HG02938 (cell line): ENCODE results near the gene OR6C2.
"Not testable (repeated sequence)": the region's sequence is repeated elsewhere in the genome, so short reads cannot be mapped to it uniquely, and the experiment has no call there.

Experiments
- ATAC-seq: cut with Tn5 transposase; IDR thresholded peaks from one replicate; pipeline ENCODE4 v1.9.1; 2021; ENCODE audit warnings: mild to moderate bottlenecking, moderate library complexity; ENCODE audit not compliant: unreplicated experiment

Gene OR6C2

DNA sequence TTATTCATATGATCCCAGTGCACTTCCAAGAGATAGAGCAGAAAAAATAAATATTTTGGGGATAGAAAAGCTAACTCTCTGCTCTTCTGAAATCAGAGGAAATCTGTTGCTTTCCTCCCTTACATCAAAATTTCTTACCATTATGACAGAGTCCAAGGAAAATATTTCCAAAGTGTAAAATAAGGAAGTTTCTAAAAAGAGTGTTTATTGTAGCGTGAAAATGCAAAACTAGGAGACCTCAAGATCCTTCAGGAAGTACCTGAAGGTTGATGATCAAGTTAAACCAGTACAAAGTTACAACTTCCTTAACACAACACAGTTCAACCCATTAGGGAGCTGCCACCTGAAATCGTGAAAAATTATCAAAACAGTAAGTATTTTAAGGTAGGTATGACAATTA is at the start of gene OR6C2:
Gene OR6C2, plus strand, starts transcription at position 301 of the 400 bp plus-strand sequence. CDS start 8,138 bp downstream, outside the sequence.
- no peak for ATAC-seq

DNA sequence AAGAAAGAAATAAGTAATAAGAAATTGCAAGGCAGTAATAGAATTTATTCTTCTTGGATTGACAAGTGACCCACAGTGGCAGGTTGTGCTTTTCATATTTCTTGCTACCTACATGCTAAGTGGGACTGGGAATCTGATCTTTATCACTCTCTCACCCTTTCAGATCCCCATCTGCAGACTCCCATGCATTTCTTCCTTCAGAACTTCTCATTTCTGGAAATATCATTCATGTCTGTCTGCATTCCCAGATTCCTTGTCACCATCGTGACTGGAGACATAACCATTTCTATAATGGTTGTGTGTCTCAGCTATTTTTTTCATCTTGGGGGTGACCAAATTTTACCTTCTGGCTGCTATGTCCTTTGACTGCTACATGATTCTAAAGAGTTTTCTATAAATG is 47.5 kb upstream of the OR6C2 start:
- no peak for ATAC-seq

DNA sequence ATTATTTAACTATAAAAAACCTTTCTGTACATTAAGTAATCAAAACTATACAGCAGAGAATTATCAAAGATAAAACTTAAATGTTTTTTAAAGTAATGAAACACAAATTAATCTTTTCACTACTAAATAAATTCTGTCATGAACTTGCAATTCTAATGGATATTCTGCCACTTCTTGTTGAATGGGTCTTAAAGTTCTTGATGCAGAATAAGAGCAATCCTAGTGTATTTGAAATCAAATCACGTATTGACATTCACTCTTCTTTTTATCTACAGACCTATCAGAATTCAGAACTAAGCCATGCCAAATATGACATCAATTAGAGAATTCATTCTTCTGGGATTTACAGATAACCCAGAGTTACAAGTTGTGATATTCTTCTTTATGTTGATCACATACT is 43.6 kb upstream of the OR6C2 start, which contains the start of gene OR6C65:
Gene OR6C65, plus strand, starts transcription at position 301 of the 400 bp plus-strand sequence. Its CDS starts 0 bp downstream, at position 301.
- no peak for ATAC-seq

DNA sequence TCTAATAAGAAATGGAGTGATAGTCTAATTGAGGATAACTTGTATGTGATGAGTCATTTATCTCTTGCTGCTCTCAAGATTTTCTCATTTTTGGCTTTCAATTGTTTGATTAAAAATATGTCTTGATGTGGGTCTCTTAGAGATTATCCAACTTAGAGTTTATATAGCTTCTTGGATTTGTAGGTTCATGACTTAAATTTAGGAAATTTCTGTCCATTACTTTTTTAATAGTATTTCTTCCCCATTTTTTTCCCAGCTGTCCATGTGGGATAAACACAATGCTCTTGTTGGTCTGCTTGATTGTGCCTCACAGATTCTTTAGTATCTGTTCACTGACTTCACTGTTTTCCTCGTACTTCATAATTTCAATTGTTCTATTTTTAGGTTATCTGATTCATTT is 36.0 kb upstream of the OR6C2 start:
- no peak for ATAC-seq

DNA sequence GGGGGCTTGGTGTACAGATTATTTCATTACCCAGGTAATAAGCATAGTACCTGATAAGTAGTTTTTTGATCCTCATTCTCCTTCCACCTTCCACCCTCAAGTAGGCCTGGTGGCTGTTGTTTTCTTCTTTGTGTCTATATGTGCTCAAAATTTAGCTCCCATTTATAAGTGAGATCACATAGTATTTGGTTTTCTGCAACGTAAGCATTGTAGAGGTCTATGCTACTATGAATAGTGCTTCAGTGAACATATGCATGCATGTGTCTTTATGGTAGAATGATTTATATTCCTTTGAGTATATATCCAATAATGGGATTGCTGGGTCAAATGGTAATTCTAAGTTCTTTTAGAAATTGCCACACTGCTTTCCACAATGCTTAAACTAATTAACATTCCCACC is 34.7 kb upstream of the OR6C2 start:
- ATAC-seq, result not testable (repeated sequence)

DNA sequence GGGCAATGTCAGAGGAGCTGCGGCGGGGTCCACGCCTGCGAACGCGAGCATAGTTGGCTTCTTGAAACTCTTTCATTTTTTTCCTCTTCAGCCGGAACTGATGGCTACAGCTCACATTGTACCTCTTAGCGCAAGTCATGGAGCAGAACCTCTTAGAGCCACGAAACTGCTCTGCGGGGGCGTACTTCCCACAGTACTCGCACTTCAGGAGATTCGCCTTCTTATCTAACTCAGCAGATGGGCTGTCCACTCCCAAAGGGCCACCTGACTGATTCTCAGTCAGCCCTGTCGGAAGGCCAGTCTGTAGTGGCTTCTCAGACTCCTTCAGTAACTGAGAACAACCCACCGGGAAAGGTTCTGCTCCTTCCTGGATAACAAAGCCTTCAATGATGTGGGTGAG is 31.7 kb upstream of the OR6C2 start:
- not testable (repeated sequence) for ATAC-seq

DNA sequence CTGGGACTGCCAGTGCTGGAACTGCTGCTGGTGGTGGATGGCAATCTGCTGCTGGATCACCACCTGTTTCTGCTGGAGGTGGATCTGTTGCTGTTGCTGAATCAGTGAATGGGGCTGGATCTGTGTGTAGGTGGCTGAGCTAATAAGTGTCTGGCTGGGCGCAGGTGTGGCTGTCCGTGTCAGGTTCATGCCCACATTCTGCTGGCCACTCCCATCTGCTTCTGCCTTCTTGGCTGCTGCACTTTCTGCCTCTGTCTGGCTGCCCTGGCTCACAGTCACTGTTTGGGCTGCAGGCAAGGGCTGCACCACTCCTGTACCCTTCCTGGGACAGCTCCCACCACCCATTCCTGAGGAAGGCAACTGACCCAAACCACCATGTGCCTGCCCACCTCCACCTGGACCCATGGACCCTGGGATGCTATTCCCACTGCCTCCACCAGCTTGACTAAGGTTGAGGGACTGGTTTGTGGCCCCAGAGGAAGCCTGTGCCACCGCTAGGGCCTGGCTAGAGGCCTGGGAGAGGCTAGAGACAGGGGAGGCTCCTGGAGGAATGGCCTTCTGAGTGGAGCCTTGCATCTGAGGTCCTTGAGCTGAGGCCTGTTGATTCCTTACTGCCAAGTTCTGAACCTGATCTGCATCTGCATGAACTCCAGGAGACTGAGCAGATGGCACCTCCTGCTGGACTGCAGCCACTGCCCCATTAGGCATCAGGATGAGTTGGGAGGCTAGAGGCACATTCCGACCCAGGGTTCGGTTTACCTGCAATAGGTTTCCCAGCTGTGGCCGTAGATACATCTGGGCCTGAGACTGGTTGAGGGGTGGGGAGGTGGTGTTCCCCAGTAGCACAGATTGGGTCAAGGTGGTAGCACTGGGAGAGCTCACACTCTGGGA is 30.1 kb upstream of the OR6C2 start:
- not testable (repeated sequence) for ATAC-seq

DNA sequence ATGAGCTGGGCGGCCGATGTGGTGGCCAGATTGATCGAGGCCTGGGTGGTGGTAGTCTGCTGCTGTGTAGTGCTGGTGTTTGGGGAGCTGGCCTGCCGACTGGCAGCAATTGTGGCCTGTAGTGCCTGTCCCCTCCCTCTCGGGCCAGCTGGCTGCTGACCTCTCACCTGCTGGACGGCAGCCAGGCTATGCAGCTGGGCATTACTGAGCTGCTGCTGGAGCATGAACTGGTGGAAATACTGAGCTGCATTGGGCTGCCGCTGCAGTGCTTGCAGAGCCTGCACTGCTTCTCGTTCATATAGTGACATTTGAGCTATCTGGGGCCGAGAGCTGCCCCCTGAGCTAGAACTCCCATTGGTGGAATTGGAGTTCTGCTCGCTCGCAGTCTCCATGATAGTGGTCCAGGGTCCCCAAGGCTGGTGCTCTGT is 29.5 kb upstream of the OR6C2 start:
- ATAC-seq, result not testable (repeated sequence)

DNA sequence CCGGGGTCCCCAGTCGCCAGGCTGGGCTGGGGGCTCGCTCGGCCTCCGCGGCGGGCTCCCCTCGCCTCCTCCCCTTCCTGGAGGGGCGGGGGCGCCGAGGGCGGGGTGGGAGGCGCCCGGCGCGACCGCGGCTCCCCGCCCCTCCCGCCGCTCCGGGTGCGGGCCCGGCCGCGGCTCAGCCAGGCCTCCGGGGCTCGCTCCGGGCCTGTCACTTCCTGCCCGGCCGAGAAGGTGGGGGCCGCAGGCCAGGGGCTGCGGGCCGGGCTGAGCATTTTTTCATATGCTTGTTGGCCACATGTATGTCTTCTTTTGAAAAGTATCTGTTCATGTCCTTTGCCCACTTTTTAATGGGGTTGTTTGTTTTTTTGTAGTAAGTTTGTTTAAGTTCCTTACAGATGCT is 29.0 kb upstream of the OR6C2 start:
- ATAC-seq, result not testable (repeated sequence)

DNA sequence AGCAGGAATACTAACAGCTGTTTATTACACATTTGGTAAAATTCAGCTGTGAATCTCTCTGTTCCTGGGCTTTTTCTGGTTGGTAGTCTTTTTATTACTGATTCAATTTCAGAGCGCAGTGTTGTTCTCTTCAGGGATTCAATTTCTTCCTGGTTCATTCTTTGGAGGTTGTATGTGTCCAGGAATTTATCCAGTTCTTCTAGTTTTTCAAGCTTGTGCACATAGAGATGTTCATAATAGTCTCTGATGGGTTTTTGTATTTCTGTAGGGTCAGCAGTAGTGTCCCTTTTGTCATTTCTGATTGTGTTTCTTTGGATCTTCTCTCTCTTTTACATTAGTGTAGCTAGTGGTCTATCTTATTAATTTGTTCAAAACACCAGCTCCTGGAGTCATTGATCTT is 26.9 kb upstream of the OR6C2 start:
- no peak for ATAC-seq

DNA sequence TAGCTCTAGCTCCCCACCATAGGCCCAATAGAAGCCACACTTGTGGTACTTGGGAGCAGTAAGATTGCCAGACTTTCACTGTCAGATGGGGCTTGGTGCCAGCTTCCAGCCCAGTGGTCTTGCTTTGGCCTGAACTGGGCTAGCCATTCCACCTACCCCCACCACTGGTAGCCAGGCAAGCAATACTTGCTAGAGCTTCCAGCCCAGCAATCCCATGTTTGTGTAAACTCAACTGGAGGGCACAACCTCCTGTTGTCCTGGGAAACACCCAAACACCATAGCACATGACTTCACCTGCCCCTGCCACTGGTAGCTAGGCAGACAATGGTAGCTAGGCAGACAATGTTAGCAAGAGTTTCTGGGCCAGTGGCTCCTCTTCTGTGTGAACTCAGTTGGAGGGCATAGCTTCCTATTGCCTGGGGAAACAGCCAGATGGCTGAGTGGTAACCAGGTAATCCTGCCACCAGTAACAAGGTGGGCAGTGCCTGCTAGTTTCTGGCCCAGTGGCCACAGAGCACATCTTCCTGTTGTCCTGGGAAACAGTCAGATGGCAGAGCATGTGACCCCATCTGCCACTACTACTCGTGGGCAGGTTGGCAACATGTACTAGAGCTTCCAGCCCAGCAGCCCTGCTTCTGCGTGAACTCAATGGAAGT is 23.4 kb upstream of the OR6C2 start:
- no peak for ATAC-seq

DNA sequence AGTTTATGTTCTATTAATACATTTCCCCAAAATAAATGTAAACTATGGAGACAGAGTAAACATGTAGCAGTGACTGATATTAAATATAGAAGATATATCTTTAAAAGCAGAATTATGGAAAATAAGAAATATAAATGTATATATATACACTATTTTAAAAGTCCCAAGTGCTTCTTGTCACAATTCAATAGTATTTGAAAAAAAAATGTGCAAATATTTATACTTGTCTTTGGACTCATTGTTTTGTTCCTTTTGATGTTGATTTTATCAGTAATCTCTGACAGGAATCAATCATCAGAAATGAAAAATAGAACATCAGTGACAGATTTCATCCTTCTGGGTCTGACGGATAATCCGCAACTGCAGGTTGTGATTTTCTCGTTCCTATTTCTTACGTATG is 17.9 kb upstream of the OR6C2 start, which contains the start of gene OR6C76:
Gene OR6C76, plus strand, starts transcription at position 301 of the 400 bp plus-strand sequence. Its CDS starts 0 bp downstream, at position 301.
- no peak for ATAC-seq

DNA sequence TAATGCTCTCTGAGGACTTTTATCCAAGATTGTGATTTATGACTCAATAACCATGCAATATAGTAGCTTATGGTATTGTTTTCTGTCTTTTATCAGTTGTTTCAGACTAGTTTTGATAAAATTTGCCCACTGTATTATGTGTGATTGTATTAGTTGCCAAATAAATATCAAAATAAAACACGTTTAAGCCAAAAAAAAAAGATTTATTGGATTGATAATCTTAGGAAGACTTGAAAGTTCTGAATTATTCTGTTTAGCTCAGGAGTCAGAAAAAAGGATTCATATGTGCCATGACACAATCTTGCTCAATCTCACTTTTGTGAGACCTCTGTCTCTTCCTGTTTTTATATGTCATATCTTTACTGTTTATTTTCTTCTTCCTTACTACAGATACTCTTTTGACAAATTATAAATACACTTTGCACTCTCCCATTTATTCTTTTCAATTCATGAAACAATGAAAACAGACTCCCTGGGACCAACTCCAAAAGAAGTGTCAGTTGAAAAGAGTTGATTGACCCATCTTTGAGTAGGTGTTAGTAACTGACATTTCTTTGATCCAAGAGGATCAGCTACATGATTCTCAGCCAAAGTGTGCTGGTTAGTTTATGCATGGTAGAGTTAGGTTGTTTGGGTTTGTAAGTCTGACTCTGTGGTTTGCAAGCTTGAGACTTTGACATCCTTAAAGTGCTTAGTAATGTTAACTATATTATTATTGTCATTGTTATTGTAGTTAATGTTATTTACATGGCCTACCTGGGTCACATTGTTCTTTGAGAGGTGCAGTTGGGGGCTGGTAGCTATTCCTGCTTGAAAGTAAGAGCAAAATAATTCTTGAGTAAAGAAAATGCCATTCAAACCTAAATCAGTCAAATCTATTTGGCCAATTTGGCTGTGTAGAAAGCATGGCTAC is 15.3 kb upstream of the OR6C2 start:
- no peak for ATAC-seq

DNA sequence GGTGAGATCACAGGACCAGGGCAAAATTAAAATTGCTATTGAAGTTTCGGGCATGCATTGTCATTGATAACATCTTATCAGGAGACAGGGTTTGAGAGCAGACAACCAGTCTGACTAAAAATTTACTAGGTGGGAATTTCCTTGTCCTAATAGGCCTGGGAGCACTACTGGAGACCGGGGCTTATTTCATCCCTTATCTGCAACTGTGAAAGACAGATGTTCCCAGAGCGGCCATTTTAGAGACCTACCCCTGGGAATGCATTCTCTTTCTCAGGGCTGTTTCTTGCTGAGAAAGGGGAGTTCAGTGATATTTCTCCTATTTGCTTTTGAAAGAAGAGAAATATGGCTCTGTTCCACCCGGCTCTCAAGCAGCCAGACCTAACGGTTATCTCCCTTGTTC is 2.6 kb upstream of the OR6C2 start:
- ATAC-seq, result not testable (repeated sequence)

DNA sequence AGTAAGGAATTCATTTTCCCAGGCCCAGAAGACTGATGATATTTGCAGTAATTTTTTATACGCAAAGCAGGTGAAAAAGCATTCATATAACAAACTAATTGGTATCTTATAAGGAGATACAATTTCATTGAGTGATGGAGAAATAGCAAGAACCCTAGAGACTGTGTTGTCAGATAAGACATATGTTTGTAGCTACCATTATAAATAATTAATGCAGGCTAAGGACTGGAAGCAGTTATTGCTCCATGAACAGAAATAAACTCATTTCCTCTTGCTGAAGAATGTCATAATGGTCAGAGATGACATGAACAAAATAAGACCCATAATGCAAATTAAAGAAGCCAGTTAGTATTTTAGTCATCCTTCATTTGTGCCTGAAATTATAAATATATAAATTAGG is 1.5 kb downstream of the OR6C2 start:
- ATAC-seq, result no peak

DNA sequence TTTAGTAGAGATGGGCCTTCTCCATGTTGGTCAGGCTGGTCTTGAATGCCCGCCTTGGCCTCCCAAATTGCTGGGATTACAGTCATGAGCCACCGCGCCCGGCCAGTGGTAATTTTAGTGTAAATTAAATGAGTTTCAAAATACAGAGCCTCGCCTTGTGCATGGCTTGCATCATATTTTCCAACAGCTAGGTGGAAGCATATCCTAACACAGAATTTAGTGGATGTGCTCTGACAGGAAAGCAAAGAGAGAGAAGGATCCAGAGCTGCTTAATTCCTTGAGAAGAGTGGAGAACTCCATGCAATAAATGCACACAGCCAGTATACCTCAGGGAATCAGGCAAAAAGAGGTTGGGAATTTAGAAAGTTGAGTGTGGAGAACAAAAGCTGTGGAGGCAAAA is 2.5 kb downstream of the OR6C2 start:
- no peak for ATAC-seq

DNA sequence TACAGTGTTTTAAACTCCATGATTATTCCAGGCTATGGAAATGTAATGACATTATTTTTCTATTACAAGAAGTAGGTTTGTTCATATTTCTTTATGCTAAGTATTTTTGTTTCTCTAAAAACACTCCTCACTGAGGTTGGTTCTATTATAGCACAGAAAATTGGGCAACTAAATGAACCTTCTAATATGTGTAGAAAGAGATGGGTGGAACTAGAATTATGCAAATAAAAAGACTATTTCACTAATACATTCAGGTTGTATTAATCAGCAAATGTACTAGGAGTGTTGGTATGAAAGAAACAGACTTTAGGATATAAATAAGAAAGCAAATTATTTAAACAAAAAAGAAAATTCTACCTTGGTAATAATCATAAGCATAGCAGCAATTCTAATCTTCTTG is 4.9 kb downstream of the OR6C2 start:
- ATAC-seq, result no peak

DNA sequence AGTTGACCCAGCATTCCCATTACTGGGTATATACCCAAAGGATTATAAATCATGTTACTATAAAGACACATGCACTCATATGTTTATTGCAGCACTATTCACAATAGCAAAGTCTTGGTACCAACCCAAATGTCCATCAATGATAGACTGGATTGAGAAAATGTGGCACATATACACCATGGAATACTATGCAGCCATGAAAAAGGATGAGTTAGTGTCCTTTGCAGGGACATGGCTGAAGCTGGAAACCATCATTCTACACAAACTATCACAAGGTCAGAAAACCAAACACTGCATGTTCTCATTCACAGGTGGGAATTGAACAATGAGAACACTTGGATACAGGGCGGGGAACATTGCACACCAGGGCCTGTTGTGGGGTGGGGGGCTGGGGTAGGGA is 21.1 kb downstream of the OR6C2 start:
- ATAC-seq, result not testable (repeated sequence)

DNA sequence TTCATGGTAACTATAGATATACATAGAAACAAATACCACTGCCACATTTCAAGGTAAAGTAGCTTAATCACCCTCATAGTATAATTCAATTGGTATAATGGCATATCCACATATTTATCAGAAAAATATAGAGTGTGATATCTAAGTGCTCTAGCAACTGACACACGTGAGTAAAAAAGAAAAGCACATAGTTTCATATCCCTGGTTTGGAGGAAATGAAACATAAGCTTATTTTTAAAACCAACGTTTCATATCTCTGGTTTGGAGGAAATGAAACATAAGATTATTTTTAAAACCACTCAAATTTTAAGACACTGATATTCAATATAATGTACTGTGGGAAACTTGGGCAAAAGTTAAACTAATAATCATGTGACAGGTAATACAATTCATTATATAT is 24.0 kb downstream of the OR6C2 start:
- ATAC-seq, result no peak

DNA sequence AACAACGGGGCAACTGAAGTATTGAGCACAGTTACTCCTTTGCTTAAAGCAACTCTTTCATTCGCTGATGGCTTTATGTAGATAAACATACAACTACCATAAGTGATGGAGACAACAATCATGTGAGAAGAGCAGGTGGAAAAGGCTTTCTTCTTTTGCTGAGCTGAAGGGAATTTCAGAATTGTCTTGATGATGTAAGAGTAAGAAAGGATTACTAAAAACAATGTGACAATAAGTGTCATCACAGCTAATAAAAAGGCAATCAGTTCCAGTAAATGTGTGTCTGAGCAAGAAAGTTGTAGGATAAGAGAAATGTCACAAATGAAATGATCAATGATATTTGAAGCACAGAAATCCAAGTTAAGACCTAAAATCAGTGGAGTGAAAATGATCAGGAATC is 25.4 kb downstream of the OR6C2 start:
- ATAC-seq, result no peak
